Measurements from ENCODE around the gene STK32C. TPM values are rescaled to one million over a fixed set of nuclear protein-coding genes. Genes with fewer than 3 reads are reported as not detected.

STK32C gene
- total RNA-seq, 1 experiment from 2014 or later: 20.7 TPM

- POLR2A ChIA-PET: no interaction called here
- no peak for TF ChIP-seq CTCF (IDR thresholded peaks at IDR 0.05; ENCODE audit: unreplicated experiment)
Measured at GRCh38 chr10:132271458-132272230, 36.1 kb downstream of the STK32C start.

GRCh38 chr10:132270721-132271457 is 36.9 kb downstream of the STK32C start:
- ChIA-PET CTCF (no interaction called here), POLR2A (no interaction called here)
- no peak for DNase-seq (ENCODE audit: unreplicated experiment)
- Mint-ChIP-seq H3K27me3 (ENCODE audit: insufficient read depth, unreplicated experiment) (no peaks in the 10 kb centered on the region), H3K27ac (ENCODE audit: low read depth, unreplicated experiment) (no peak overlapping the region), H3K4me3 (ENCODE audit: unreplicated experiment) (no peak overlapping the region), H3K9me3 (ENCODE audit: unreplicated experiment) (no peaks in the 10 kb centered on the region), H3K36me3 (ENCODE audit: insufficient read depth, unreplicated experiment) (no peaks in the 10 kb centered on the region), H3K4me1 (ENCODE audit: insufficient read depth, unreplicated experiment) (no peaks in the 10 kb centered on the region)
- no TSS peak for BruUV-seq (replicated peaks)
- intact Hi-C loops (cut with micrococcal nuclease): no loop called here
- no peak for TF ChIP-seq CTCF (IDR thresholded peaks at IDR 0.05; ENCODE audit: unreplicated experiment)

More at GRCh38 chr10:132271458-132272230, 36.1 kb downstream of the STK32C start:
- intact Hi-C loops (cut with micrococcal nuclease): no loop called here
- H3K27ac Mint-ChIP-seq (ENCODE audit: low read depth, unreplicated experiment): no peak overlapping the region
- no peak for DNase-seq (ENCODE audit: unreplicated experiment)
- no peaks in the 10 kb centered on the region for H3K4me1 Mint-ChIP-seq (ENCODE audit: insufficient read depth, unreplicated experiment)
- CTCF ChIA-PET: interaction anchor here (1.4 kb wide), 1 partner anchor 10 kb away, joined by 4 read pairs; no protein-coding TSS in a partner anchor
- no peak overlapping the region for H3K4me3 Mint-ChIP-seq (ENCODE audit: unreplicated experiment)
- H3K9me3 Mint-ChIP-seq (ENCODE audit: unreplicated experiment): no peaks in the 10 kb centered on the region
- H3K27me3 Mint-ChIP-seq (ENCODE audit: insufficient read depth, unreplicated experiment): no peaks in the 10 kb centered on the region
- no peaks in the 10 kb centered on the region for H3K36me3 Mint-ChIP-seq (ENCODE audit: insufficient read depth, unreplicated experiment)
- no TSS peak for BruUV-seq (replicated peaks)

GRCh38 chr10:132270256-132270655 is 37.5 kb downstream of the STK32C start:
- BruUV-seq (replicated peaks): no TSS peak
- intact Hi-C loops (cut with micrococcal nuclease): no loop called here
- TF ChIP-seq CTCF (IDR thresholded peaks at IDR 0.05; ENCODE audit: unreplicated experiment): no peak

More at GRCh38 chr10:132270256-132270655, 37.5 kb downstream of the STK32C start:
- Mint-ChIP-seq H3K9me3 (ENCODE audit: unreplicated experiment) (no peaks in the 10 kb centered on the region), H3K27me3 (ENCODE audit: insufficient read depth, unreplicated experiment) (no peaks in the 10 kb centered on the region), H3K4me1 (ENCODE audit: insufficient read depth, unreplicated experiment) (no peaks in the 10 kb centered on the region), H3K4me3 (ENCODE audit: unreplicated experiment) (no peak overlapping the region), H3K36me3 (ENCODE audit: insufficient read depth, unreplicated experiment) (no peaks in the 10 kb centered on the region), H3K27ac (ENCODE audit: low read depth, unreplicated experiment) (no peak overlapping the region)
- POLR2A ChIA-PET: no interaction called here
- CTCF ChIA-PET: no interaction called here
- DNase-seq (ENCODE audit: unreplicated experiment): no peak
